Gastroesophageal sphincter (tissue), 2 donors: ENCODE results near the gene ADIG.

Source experiments
- EP300 ChIP-seq: sonication (generic); formaldehyde crosslinking; IDR thresholded peaks from one replicate; pipeline ENCODE4 v1.6.1; 2017; ENCODE audit warnings: antibody characterized with exemption, mild to moderate bottlenecking
- POLR2A ChIP-seq, 2 donors: fragments of 450-650 bp; IDR thresholded peaks; one replicate each; pipeline ENCODE4 v1.6.1; 2017; ENCODE audit warnings: antibody characterized with exemption in 2 of 2, mild to moderate bottlenecking in 2 of 2, moderate library complexity in 1 of 2
- POLR2AphosphoS5 ChIP-seq: sonication (generic); formaldehyde crosslinking; IDR thresholded peaks from one replicate; pipeline ENCODE4 v1.6.1; 2017; ENCODE audit warnings: antibody characterized with exemption

DNA sequence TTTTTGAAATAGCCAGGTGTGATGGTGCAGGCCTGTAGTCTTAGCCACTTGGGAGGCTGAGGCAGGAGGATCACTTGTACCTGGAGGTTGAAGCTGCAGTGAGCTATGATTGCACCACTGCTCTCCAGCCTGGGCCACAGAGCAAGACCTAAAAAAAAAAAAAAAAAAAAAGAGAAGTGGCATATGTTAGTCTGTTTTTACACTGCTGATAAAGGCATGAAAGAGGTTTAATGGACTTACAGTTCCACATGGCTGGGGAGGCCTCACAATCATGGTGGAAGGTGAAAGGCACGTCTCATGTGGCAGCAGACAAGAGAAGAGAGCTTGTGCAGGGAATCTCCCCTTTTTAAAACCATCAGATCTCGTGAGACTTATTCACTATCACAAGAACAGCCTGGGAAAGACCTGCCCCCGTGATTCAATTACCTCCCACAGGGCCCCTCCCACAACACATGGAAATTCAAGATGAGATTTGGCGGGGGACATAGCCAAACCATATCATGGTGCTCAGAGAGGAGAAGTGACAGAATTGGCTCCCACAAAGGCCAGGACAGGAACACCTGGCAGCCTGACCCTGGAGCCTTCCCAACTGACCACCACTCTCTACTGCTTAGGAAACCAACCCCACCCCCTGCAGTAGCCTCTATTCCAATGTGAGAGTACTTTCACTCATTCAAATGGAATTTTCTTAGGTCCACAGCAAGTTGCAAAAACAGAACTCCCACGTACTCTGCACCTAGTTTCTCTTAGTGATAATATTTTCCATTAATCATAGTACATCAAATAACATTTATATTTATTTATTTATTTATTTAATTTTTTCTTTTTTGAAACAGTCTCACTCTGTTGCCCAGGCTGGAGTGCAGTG, 50.4 kb downstream of the ADIG start:
- TF ChIP-seq POLR2A (IDR thresholded peaks at IDR 0.05), result no peak
- TF ChIP-seq EP300, result no peak
- no peak for TF ChIP-seq POLR2AphosphoS5
